Stimulated activated CD8-positive, alpha-beta memory T cell treated with anti-CD3 and anti-CD28 coated beads, Interleukin-12 subunit alpha, Interleukin-12 subunit beta, amount 100 ng/mL, for 24 hours (primary cell): ENCODE measurements around the gene ARHGAP21.

Source experiments
- DNase-seq: peaks from one replicate; pipeline ENCODE4 v3.0.0-alpha.2; 2020; ENCODE audit errors: extremely low read depth

Gene ARHGAP21

DNA sequence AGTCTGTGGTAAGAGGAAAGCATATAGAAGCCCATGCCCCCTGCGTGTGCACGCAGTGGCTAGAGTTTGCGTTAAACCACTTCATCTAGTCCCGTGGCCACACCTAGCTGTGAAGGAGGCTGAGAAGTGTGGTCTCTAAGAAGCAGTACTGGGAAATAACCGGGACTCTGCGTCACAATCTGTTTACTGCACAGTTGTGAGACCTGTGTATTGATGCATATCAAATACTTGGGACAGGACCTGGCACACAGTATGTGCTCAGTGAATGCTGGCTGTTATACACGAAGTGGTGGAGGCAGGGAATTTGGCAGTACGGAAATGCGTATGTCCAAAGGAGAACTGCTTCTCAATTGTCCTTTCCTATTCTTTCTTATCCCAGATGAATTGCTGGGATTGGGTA is 149.5 kb downstream of the ARHGAP21 start:
- no peak for DNase-seq

GRCh38 chr10:24571870-24572450 is 151.7 kb downstream of the ARHGAP21 start:
- DNase-seq, result no peak

DNA sequence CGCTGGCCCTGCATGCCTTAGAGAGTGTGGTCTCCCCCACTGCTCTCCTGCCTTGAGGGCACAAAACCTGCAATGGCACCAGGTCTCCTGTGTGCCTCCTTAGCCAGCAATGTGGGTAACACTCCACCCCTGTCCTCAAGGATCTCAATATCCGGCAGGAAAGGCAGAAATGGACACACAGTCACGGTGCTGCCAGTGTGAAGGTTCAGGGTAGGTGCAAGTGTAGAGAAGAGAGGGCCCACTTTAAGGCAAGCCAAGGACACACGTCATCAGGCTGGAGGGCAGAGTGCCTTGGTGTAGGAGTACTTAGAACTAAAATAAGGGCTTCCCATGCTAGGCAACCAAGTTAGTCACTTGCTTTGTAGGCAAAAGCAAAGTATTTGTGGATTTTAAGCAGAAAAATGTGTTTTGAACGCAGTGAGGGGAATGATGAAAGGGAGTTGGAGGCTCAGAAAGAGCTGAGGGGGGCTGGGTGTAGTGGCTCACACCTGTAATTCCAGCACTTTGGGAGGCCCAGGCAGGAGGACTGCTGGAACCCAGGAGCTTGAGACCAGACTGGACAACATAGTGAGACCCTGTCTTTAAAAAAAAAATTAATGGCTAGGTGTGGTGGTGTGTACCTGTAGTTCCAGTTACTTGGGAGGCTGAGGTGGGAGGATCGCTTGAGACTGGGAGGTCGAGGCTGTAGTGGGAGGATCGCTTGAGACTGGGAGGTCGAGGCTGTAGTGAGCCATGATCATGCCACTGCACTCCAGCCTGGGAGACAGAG is 152.8 kb downstream of the ARHGAP21 start:
- no peak for DNase-seq

DNA sequence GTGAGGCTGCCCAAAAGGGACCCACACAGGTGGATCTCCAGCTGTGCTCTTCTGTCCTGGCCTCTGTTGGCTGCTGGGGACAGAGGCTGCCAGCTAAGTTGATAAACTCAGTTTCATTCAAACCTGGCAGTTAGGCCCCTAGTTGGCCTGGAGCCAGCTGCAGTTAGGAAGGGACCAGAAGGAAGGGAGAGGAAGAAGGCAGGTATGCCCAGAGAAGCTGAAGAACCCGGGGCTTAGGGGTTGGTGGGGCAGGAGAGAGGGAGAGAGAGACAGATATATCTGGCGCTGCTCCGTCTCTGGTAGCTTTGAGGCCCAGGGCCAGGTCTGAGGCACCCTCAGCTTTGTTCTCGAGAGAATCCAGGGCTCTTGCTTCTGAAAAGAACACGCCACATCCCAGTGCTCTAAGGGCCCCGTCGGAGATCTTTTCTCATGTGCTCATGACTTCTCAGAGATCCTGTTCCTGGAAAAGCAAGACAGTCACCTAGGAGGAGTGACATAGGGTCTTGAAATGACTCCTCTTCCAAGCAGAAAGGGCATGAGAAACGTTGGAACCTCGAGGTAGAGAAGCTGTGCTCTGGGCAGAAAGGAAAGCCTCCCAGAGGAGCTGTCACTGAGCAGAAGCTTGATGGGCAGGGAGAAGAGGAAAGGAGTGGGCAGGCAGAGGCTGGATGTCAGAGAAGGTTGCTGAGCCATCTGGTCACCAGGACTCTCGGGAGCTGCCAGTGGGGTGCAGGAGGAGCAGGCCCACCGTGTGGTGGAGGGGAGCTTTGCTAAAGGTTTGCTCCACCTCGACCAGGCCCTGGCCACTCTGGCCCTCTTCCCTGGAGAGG is 153.6 kb downstream of the ARHGAP21 start:
- no peak for DNase-seq

GRCh38 chr10:24569330-24569796 is 154.3 kb downstream of the ARHGAP21 start:
- DNase-seq, result no peak

DNA sequence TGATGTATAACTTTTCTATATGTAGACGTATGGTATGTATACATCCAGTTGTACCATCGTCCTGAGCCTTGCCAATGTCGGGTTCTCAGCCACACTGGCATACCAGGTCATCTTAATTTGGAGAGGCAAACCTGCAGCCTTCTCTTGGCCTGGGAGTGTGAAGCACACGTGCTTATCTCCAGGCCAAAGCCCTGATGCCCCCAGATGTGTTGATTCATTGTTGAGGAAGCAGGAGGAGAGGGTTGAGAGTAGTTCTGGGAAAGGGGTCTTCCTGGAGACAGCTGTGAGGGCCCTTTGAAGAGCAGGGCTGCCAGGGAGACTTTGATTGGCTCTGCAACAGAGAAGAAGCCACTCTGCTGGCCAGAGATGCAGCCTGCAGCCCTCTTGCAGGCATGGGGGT is 155.6 kb downstream of the ARHGAP21 start:
- no peak for DNase-seq

- no peak for DNase-seq
These were observed 162.2 kb downstream of the ARHGAP21 start for GRCh38 chr10:24561453-24561852.

GRCh38 chr10:24556750-24557742 is 166.6 kb downstream of the ARHGAP21 start:
- no peak for DNase-seq

DNA sequence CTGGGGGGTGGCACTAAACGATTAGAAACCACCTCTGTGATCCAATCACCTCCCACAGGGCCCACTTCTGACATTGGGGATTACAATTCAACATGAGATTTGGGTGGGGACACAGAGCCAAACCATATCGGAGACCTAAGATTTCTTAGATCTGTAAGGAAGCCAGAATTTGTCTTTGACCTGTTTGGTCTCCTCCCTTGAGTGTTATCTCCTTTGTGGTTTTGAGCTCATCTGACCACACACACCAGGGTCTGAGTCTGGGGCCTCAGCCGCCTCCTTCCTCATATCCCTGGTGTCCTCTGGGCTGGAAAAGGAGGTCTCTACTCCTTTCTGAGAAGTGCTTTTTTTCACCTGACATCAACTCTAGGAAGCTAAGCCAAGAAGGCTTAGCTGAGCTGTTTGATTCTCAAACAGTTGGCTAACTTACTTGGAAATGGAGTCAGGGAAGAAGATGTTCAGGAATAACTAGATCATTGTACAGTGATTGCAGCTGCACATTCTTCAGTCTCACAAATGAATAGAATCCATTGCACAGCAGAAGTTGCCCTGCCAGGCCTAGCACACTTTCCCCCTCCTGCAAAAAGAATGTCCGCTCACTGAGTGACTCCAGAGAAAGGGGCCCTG is 167.4 kb downstream of the ARHGAP21 start:
- no peak for DNase-seq

- no peak for DNase-seq
These were observed 169.7 kb downstream of the ARHGAP21 start for GRCh38 chr10:24554036-24554435.

- no peak for DNase-seq
These were observed 170.6 kb downstream of the ARHGAP21 start for GRCh38 chr10:24553051-24553612.

DNA sequence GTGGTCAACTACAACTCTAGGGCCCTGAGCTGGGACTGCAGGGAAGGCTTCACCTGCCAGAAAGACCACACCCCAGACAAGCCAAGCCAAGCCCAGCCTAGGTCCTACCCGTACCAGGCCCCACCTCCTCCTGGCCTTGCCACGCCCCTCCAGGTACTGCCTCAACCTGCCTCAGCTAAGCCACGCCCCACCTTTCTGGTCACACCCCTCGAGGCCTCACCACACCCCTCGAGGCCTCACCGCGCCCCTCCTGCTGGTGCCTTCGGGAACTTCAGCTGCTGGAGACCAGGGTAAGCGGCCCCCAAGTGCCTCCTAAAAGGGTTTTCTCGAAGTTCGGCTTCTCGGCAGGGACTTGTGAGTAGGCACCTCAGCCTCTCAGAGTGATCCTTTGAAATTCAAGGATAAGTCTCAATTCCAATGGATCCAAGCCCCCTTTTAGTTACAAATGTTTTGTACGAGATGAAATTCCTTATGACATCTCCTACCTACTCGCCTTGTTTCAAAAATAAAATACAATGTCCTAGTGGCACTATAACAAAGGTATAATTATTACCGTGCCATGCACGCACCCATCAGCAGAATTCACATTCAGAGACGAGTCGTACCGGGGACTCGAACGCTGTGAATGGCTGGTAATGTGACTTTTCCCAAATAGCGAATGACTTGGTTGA is 171.2 kb downstream of the ARHGAP21 start:
- DNase-seq, result no peak

GRCh38 chr10:24551161-24551560 is 172.5 kb downstream of the ARHGAP21 start:
- no peak for DNase-seq

- DNase-seq, result no peak
These were observed 173.0 kb downstream of the ARHGAP21 start for GRCh38 chr10:24550680-24551079.

- no peak for DNase-seq
These were observed 178.1 kb downstream of the ARHGAP21 start for GRCh38 chr10:24545585-24545984.

DNA sequence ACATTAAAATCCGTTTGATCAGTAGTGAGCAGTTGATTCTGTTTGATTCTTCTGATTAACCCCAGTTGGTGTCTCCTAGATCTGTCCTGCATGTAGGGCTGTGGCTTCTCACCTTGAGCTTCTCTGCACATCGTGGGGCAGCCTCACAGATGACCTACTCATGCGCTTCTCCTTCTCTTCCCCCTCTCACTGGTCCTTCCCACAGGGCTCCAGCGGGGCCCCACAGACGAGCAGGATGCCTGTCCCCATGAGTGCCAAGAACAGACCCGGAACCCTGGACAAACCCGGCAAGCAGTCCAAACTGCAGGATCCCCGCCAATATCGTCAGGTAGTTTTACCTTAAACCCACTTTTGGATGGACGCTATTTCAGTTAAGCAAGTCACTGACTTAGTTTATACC is 178.9 kb downstream of the ARHGAP21 start:
- no peak for DNase-seq

- DNase-seq, result no peak
These were observed 181.1 kb downstream of the ARHGAP21 start for GRCh38 chr10:24542314-24543270.

GRCh38 chr10:24541239-24541753 is 182.4 kb downstream of the ARHGAP21 start:
- DNase-seq, result no peak

DNA sequence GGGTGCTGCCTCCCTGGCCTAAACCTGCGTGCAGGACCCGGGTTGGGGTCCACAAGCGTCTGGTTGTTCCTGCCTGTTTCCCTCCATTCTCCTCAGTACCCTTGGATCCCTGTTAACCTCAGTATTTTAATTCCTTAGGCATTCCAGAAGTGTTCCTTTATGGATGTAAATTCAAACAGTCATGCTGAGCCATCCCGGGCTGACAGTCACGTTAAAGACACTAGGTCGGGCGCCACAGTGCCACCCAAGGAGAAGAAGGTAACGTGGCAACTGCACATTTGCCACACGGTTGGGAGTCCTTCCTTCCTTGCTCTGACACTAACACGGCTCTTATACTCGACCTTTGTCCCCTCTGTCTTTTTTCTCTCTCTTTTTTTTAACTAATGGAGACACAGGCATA is 187.1 kb downstream of the ARHGAP21 start:
- no peak for DNase-seq
